IPS-11a (cell line): ENCODE data around the gene CHAD.
"Not testable (repeated sequence)": the region's sequence is repeated elsewhere in the genome, so short reads cannot be mapped to it uniquely, and the experiment has no call there.

Experiments used
- H3K4me3 ChIP-seq: one replicate; pipeline ENCODE4 v1.5.1; 2013; ENCODE audit warnings: low read depth, low read length, control low read depth

CHAD gene

DNA sequence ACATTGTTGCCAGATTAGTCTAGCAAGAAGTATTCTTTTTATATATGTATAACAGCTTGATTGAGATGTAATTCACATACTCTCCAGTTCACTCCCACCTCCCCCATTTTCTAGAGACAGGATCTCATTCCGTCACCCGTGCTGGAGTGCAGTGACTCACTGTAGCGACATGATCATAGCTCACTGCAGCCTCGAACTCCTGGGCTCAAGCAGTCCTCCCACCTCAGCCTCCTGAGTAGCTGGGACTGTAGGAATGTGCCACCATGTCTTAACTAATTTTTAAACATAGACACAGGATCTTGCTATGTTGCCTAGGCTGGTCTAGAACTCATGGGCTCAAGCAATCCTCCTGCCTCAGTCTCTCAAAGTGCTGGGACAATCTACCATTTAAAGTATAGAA lies 6.7 kb upstream of the CHAD start:
- H3K4me3 ChIP-seq = no peak overlapping the region

DNA sequence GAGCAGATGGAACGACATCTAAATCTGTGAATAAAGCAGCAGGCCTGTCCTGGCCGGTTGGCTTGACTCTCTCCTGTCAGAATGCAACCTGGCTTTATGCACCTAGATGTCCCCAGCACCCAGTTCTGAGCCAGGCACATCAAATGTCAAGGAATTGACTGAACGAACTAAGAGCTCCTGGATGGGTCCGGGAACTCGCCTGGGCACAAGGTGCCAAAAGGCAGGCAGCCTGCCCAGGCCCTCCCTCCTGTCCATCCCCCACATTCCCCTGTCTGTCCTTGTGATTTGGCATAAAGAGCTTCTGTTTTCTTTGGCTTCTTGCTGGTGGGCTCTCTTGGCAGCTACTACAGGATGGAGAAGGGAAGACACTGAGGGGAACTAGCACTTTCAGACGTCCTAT lies 5.8 kb upstream of the CHAD start:
- H3K4me3 ChIP-seq = no peak overlapping the region

DNA sequence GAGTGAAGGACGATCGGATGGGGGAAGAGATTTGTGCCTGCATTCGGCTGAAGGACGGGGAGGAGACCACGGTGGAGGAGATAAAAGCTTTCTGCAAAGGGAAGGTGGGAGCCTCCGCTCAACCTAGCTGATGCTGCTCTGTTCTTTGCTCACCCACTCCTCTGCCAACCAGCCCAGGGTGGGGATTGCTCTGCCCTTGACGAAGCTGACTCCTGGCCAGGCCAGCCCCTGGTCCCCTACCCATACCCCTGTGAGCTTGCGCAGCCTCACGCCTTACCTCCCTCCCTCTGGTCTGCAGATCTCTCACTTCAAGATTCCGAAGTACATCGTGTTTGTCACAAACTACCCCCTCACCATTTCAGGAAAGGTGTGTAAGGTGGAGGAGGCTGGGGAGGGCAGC lies 5.2 kb upstream of the CHAD start:
- H3K4me3 ChIP-seq = no peak overlapping the region

DNA sequence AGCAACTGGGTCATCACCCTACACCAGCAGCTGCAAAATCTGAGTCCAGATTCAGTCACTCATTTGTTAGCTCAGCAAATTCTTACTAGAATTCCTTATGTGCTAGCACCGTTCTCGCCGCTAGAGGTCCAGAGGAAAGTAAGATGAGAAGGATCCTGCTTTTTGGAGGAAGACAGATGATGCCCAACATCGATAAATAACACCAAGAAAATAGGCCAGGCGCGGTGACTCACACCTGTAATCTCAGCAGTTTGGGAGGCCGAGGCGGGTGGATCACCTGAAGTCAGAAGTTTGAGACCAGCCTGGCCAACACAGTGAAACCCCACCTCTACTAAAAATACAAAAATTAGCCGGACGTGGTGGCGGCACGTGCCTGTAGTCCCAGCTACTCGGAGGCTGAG lies 4.1 kb upstream of the CHAD start:
- not testable (repeated sequence) for H3K4me3 ChIP-seq

DNA sequence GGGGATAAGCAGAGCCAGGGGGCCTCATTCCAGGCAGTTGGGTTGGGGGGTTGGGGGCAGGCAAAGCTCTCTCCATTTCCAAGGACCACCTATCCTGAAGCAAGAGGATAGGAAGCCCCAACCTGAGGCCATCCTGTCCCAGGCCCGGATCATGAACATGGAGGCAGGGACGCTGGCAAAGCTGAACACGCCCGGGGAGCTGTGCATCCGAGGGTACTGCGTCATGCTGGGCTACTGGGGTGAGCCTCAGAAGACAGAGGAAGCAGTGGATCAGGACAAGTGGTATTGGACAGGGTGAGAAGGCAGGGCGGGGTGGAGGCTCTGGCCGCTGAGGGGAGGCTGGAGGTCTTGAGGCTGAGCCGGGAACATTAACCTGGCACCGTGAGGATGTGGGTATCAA lies 3.6 kb upstream of the CHAD start:
- H3K4me3 ChIP-seq = no peak overlapping the region

DNA sequence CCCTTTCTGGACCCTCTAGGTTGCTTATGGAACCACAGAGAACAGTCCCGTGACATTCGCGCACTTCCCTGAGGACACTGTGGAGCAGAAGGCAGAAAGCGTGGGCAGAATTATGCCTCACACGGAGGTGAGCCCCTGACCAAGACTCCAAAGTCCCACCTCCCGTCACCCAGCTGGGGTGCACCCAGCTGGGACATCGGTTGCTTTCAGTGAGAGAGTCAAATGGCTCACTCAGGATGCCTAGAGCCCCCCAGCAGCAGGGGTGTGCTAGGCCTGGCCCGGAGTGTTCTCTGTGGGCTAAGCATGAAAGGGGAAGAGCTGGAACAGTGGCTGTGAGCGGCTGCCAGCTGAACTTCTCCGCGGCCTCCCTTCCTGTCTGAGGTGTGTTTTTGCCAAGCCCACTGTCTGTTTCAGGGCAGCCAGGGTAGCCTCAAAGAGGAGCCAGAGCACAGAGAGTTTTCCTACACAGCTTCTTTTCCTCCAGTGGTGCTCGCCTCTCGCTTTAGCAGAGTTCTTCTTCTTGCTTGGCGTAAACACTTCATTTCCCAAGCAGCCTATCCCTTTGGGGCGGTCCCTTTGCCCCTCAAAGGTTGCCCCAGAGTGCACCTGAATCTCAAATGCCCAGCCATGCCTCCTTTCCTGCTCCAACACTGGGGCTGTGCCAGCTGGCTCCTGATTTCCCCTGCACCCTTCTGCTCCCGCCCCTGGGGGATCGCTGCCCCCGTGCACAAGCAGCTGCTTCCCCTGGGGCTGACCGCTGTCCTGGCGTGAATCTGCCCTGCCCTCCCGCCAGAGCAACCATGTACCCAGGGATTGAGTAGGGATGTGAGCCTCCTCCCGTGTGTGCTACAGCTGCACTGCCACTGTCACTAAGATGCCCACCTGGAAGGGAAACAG lies 2.6 kb upstream of the CHAD start:
- H3K4me3 ChIP-seq = no peak overlapping the region

DNA sequence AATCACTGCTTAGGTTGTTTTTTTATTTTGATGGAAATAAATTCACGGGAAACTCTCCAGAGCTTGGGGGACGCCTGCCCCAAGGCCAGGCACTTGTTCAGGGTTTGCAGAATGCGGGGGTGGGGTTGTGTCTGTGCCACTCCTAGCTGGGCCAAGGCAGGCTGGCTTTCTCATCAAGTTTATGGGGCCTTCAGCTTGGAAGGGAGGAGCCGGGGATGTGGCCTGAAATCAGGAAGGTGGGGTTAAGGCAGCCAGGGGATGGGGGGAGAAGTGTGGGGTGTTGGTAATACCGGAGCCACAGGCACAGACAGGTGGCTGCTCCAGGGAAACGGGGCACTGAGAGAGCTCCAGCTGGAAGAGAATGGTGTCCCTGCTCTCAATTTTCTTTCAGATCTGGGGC lies 1.7 kb upstream of the CHAD start:
- H3K4me3 ChIP-seq = no peak overlapping the region

DNA sequence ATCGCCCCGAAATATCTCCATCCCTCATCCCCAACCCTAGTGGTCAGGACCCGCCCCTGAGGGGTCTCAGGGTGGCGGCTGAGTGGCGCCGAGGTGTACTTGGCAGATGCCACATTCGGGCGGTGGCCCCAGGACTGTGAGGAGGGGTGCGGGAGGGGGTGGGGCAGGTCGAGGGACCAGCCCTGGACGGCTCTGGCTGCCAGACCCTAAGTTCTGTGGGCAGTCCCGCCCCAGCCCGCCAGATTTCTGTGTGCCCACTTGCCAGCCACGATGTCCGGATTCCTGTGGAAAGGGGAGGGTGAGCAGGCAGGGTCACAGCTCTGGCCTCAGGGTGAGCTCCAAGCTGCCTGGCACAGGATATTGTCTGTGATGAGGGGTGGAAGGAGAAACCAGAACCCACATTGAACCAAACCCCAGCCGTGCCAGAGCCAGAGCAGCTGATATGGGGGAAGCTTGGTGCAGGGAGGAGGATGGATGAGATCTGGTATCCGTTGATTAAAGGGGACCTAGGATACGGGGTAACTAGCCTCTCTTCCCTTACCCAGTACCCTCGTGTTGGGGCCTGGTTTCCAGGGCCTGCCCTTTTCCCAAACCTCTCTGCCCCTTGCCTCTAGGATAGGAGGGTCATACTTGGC lies 1.1 kb upstream of the CHAD start:
- H3K4me3 ChIP-seq = no peak overlapping the region

DNA sequence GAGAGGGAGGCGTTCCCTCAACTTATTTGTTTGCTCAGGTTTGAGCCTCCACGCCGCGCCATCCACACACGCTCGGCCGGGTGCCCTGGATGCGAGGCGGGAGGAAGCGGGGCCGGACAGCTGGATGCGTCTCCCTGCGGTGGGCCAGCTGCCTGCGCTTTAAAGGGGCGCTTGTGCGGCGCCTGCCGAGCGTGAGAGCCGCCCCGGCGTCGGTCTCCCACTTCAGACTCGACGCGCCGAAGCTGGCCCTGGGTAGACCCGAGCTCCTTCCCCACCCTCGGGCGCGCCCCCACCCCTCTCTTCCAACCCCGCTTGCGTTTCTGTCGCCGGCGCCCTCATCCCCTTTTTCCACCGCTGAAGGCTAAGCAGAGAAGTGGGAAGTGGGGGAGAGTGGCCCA lies 527 bp upstream of the CHAD start:
- H3K4me3 ChIP-seq = no peak overlapping the region

DNA sequence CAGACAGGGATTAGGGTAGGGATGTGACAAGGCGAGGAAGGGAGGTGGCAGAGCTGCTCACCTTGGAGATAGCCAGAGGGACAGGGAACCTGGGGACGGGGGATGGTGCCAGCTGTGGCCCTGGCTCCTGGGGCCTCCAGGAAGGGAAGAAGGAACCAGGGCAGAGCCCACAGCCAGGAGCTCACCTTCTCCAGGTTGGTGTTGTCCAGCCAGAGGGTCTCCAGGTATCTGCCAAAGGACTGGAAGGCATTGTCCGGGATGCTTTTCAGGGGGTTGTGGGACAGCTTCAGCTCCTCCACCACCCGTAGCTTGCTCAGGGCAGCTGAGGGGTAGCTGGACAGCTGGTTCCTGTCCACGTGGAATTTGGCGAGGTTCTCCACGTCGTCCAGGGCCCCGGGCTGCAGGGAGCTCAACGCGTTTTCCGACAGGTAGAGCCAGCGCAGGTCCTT lies 801 bp downstream of the CHAD start:
- H3K4me3 ChIP-seq = no peak overlapping the region

DNA sequence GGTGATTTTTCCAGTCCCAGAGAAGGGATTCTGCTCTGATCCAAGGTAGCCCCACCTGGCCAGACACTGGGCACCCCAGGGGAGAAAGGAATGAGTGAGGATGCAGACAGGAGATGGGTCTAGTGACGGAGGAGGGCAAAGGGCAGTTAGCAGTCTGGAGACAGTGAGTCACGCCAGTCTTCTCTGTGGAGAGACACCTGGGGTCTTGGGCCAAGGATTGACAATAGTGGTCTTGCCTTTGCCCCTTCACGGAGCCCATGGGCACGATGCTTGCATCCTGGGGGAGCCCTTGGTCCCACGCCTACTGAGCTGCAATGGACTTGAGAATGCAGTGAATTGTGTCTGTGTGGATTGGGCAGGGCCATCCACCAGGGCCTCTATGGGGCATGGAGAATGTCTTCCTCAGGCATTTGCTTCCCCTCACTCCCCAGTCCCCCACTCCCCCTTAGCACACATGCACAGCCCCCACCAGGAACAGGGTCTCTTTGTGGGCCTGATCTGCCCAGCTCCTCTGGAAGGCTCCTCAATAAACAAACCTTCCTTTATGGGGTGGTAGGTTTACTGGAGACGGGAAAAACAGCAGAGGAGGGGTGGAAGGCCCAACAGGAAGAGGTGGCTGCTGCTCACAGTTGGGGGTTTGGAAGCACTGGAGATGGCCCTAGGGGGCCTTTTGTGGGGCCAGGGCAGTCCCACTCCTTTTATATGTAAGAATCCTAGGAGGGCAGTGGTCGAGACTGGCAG lies 1.4 kb downstream of the CHAD start:
- H3K4me3 ChIP-seq = no peak overlapping the region

DNA sequence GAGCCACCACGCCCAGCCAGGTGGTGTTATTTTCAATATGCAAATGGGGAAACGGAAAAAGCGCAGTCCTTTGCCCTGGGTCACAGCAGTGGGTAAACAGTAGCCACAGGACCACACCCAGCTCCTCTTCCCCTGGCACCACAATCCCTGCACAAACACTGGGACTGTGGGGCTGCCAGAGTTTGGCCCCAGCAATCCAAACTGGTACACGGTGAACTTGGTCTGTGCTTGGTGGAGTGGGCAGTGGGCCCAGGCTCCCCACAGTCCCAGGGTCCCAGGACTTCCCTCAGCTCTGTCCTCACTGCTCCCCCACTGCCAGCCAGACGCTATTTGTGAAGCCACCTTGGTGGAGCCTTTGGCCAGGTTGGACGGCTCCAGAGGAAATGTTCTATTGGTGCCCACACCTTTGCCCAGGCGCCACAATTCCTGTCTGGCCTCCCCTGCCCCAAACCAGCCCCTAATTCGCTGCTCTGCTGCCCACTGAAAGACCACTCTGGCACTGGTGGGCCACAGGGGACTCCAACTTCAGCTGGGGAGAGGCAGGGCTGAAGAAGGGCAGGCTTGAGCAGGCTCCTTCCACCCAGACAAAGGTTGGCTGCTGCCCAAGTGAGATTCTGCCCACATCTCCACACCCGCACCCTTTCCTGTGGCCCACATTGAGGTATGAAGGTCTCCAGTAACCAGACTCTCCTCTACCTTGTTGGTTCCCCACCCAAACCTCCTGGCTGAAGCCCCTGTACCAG lies 2.1 kb downstream of the CHAD start:
- no peak overlapping the region for H3K4me3 ChIP-seq

DNA sequence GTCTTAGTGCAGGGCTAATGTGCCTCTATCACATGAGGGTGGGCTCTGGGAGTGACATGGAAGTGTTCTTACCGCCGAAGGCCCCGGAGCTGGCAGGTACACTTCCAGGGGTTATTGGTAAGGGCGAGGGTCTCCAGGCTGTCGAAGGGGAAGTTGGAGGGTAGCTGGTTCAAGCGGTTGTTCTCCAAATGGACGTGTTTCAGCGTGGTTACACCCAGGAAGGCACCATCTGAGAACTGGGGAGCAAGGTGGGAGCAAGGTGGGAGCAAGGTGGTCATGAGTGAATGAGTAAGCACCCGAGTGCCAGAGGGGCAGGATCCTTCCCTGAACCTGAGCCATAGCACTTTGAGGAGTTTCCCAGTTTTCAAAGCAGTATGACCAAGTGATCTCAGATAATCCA lies 3.0 kb downstream of the CHAD start:
- no peak overlapping the region for H3K4me3 ChIP-seq

DNA sequence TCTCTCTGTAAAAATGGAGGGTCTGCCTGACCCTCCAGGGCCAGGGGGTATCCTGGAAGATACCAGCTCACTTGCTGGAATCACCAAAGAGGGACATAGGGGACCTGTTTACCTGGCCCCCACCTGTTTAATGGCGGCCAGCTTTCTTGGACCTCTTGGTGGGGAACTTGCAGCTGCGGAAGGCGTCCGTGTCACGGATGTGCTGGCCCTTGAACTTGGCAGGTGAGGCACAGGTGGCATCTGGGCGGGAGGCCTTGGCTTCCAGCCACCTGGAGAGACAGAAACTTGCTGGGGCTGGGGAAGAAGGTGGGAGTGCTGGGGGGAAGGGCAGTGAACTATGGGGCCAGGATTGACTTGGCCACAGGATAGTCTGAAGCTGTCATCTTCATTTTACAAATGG lies 3.5 kb downstream of the CHAD start:
- H3K4me3 ChIP-seq = no peak overlapping the region

DNA sequence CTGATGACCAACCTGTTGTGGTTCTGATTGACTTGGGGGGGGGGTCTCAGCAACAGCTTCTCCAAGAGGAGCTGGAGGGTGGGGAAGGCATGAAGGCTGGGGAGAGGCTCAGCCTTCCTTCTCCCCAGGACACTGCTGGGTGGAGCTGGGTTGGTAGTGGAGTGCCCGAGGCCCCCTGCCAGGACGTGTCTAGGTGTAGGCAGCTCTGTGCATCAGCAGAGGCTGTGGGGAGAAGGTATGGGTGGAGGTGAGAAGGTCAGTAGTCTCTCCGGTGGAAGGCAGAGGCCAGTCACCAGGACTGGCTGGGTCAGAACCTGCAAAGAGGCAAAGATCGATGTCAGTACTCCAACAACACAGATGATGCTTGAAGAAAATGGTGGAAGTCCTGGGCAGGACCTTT lies 3.9 kb downstream of the CHAD start:
- H3K4me3 ChIP-seq = no peak overlapping the region

DNA sequence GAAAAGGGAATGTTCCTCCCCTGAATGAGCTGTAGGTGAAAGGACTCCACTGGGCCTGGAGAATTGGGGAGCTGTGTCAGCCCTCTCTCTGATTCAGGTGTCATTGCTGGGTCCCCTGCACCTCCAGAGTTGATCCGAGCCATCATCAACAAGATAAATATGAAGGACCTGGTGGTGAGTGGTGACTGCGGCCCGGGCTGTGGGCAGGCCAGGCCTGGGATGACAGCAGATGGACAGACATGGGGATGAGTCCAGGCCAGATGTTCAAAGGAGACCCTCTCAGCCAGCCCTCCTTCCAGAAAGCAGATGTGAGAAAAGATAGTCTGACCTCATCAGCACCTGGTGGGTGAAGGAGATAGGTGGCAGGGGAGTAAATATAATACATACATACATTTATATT lies 4.6 kb downstream of the CHAD start:
- no peak overlapping the region for H3K4me3 ChIP-seq

DNA sequence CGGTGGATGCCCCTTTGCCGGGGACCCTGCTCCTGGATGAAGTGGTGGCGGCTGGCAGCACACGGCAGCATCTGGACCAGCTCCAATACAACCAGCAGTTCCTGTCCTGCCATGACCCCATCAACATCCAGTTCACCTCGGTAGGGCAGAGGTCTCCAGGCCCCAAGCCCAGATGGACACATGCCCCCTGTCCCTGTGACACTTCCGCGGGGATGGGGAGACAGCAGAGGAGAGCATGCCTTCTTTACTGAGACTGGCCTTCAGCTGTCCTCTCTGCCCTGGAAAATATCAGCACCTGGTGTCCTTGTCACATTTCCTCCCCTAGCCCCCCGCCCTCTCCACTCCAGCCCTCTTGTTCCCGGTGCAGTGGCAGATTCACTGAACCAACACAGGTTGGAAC lies 6.2 kb downstream of the CHAD start:
- H3K4me3 ChIP-seq = no peak overlapping the region

DNA sequence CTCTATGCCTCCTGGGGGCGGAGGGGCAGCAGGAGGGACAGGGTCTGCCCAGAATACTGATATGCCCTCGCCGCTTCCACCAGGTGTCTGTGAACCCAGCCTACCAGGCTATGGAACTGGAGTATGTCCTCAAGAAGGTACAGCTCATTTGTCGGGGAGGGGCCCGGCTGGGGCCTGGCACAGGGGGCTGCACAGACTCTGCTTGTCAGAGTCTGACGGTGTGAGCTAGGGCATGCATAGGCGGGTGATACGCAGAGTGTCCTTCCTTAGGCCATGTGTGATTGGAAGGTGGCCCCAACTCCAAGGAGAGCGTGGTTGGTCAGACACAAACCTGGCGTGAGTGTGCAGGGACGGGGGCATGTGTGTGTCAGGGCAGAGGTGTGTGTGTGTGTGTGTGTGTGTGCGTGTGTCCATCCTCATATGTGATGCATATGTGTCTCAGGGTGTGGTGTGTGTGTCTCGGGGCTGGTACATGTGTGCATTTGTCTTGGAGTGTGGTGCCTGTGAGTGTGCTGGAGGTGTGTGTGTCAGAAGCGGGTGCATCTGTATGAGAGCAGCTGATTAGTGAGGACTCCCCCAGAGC lies 7.0 kb downstream of the CHAD start:
- H3K4me3 ChIP-seq = no peak overlapping the region

DNA sequence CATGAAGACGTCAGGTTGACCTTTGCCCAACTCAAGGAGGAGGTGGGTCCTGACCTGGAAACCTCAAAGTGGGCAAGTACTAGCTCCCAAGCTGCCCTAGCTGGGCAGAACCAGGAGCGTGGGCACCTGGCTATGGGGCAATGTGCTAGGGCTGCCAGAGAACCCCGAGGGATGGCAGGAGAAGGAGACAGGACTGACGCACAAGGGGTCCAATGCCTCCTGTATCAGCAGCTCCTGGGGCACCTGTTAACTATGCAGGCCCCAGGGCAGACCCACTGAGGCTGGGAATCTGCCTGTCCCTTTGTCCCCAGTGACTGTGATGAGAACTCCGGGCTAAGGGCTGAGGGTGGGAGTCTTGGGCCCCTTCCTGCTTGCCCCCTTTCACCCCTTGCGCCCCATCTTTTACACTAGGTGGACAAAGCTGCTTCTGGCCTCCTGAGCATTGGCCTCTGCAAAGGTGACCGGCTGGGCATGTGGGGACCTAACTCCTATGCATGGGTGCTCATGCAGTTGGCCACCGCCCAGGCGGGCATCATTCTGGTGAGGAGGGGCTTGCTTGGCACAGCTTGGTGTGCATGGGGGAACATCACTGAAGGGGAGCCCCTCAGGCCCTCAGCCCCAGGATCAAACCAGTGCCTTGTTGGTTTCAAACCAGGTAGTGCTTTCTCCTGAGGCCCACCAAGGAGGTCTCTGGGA lies 7.7 kb downstream of the CHAD start:
- no peak overlapping the region for H3K4me3 ChIP-seq

DNA sequence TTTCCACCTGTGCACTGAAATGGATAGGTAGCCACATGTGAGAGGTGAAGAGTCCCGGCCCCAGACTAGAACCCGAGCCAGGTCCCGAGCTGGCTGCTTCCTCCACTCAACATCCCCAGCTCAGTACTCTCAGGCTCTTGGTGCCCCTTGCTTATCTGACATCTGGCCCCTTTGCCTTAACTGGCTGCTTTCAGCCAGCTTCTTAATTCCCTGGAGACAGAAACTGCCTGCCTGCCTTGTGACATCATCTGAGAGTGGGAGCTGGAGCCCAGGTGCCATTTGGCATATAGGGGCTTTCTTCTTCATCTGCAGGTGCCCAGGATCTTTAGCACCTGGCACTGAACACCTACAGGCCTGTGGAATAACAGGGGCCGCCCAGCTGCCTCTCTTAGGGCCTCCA lies 8.9 kb downstream of the CHAD start:
- H3K4me3 ChIP-seq = no peak overlapping the region
